ACC112 (cell line): ENCODE measurements around the gene SGF29.
"Not testable (repeated sequence)": the region's sequence is repeated elsewhere in the genome, so short reads cannot be mapped to it uniquely, and the experiment has no call there.

Experiments used
- H2AFZ ChIP-seq: fragments of 200-600 bp; sonication (generic); one replicate; pipeline ENCODE4 v1.6.0; 2017; ENCODE audit warnings: antibody characterized with exemption, low read length; ENCODE audit not compliant: unreplicated experiment
- H3K27ac ChIP-seq: fragments of 200-600 bp; sonication (generic); 2 replicates; pipeline ENCODE4 v1.5.1; 2014; ENCODE audit warnings: low read depth, mild to moderate bottlenecking, antibody characterized with exemption, low read length, moderate library complexity
- H3K27me3 ChIP-seq: fragments of 200-600 bp; sonication (generic); 2 replicates; pipeline ENCODE4 v1.6.1; 2014; ENCODE audit warnings: mild to moderate bottlenecking, antibody characterized with exemption, low read length, moderate library complexity, mixed read lengths; ENCODE audit not compliant: insufficient read depth
- H3K36me3 ChIP-seq: fragments of 200-600 bp; sonication (generic); 2 replicates; pipeline ENCODE4 v1.6.1; 2016; ENCODE audit warnings: mild to moderate bottlenecking, antibody characterized with exemption, low read length, moderate library complexity, mixed read lengths; ENCODE audit not compliant: insufficient read depth
- H3K4me1 ChIP-seq: fragments of 200-600 bp; sonication (generic); one replicate; pipeline ENCODE4 v1.6.1; 2016; ENCODE audit warnings: low read length, mixed read lengths; ENCODE audit not compliant: insufficient read depth, unreplicated experiment, control insufficient read depth
- H3K4me3 ChIP-seq: fragments of 200-600 bp; sonication (generic); 2 replicates; pipeline ENCODE4 v1.5.1; 2014; ENCODE audit warnings: mild to moderate bottlenecking, low read depth, low read length
- H3K79me2 ChIP-seq: fragments of 200-600 bp; sonication (generic); one replicate; pipeline ENCODE4 v1.6.0; 2016; ENCODE audit warnings: low read length; ENCODE audit not compliant: control insufficient read depth, unreplicated experiment, insufficient read depth

The SGF29 gene

GRCh38 chr16:28636093-28636823 is 82.5 kb downstream of the SGF29 start:
- H2AFZ ChIP-seq = peak overlapping the region; percentile 12
- not testable (repeated sequence) for H3K36me3 ChIP-seq, H3K27me3 ChIP-seq, H3K79me2 ChIP-seq
- peaks cover 10% of the 10 kb centered on the region for H3K4me1 ChIP-seq
- peak overlapping the region; percentile 43; the same call in 1 of the 2 replicates for H3K4me3 ChIP-seq
- peak overlapping the region; percentile 84 for H3K27ac ChIP-seq

GRCh38 chr16:28637765-28638164 is 84.0 kb downstream of the SGF29 start, which contains the start of gene NPIPB8:
NPIPB8 (plus strand) TSS chr16:28638065; CDS start chr16:28638361, 296 bp downstream.
- not testable (repeated sequence) for H3K27me3 ChIP-seq, H3K27ac ChIP-seq, H2AFZ ChIP-seq, H3K36me3 ChIP-seq, H3K79me2 ChIP-seq, H3K4me3 ChIP-seq
- H3K4me1 ChIP-seq = peaks cover 10% of the 10 kb centered on the region

GRCh38 chr16:28638359-28638758 is 84.6 kb downstream of the SGF29 start:
- H3K36me3 ChIP-seq, H2AFZ ChIP-seq, H3K27ac ChIP-seq, H3K27me3 ChIP-seq, H3K4me3 ChIP-seq, H3K79me2 ChIP-seq: not testable (repeated sequence)
- peaks cover 10% of the 10 kb centered on the region for H3K4me1 ChIP-seq

- H2AFZ ChIP-seq, H3K4me3 ChIP-seq, H3K27ac ChIP-seq, H3K36me3 ChIP-seq, H3K79me2 ChIP-seq, H3K27me3 ChIP-seq: not testable (repeated sequence)
- H3K4me1 ChIP-seq = peaks cover 10% of the 10 kb centered on the region
Observed at GRCh38 chr16:28639959-28640358, 86.2 kb downstream of the SGF29 start.
